ENCODE data around the gene ZBTB5. TPM values are rescaled to one million over a fixed set of nuclear protein-coding genes. Genes with fewer than 3 reads are reported as not detected.

ZBTB5 gene
- total and polyA plus RNA-seq, 9 of the 15 experiments (the other 6 are each of a cell fraction or from before 2014, with no cell fraction given), result 2.3 to 43.2 (median 15.5) TPM

DNA sequence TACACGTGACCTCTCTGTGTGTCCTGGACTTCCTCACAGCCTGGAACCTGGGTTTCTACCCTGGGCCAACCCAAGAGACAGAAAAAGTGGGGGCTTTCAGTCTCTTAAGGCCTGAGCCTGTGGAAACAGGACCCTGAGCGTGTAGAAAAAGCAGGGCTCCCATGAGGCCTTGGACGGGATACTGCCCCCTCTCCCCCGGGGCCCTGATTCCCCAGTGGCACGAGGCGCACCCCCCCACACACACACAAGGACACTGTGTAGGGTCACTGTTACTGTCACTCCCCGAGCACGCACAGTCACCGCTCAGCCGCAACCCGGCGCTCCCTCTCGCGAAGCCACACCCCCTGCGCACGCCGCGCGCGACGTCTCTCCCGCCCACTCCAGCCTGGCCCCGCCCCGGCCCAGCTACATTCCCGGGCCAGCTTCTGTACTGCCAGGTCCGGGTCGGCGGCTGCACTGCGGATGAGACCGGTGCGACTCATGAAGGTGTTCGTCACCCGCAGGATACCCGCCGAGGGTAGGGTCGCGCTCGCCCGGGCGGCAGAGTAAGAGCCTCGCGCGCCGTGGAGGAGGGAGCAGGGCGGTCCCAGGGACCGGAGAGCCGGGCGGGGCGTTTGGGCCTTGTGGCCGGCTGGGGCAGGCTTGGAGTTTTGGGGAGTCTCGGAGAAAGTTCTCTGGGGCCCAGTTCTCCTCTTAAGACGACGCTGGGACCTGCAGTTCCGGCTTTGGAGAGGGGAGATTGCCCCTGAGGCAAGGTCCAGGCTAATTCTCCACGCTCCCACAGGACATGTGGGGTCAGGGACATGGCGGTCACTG is 42.8 kb downstream of the ZBTB5 start, which contains the start of gene GRHPR (continued):
- TF ChIP-seq, protein P1, sequence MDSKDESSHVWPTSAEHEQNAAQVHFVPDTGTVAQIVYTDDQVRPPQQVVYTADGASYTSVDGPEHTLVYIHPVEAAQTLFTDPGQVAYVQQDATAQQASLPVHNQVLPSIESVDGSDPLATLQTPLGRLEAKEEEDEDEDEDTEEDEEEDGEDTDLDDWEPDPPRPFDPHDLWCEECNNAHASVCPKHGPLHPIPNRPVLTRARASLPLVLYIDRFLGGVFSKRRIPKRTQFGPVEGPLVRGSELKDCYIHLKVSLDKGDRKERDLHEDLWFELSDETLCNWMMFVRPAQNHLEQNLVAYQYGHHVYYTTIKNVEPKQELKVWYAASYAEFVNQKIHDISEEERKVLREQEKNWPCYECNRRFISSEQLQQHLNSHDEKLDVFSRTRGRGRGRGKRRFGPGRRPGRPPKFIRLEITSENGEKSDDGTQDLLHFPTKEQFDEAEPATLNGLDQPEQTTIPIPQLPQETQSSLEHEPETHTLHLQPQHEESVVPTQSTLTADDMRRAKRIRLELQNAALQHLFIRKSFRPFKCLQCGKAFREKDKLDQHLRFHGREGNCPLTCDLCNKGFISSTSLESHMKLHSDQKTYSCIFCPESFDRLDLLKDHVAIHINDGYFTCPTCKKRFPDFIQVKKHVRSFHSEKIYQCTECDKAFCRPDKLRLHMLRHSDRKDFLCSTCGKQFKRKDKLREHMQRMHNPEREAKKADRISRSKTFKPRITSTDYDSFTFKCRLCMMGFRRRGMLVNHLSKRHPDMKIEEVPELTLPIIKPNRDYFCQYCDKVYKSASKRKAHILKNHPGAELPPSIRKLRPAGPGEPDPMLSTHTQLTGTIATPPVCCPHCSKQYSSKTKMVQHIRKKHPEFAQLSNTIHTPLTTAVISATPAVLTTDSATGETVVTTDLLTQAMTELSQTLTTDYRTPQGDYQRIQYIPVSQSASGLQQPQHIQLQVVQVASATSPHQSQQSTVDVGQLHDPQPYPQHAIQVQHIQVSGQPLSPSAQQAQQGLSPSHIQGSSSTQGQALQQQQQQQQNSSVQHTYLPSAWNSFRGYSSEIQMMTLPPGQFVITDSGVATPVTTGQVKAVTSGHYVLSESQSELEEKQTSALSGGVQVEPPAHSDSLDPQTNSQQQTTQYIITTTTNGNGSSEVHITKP (IDR thresholded peaks at IDR 0.05; ENCODE audit: partially characterized antibody), result peak; percentile 97
- no peak for TF ChIP-seq CEBPG (CRISPR knock-in tag; IDR thresholded peaks at IDR 0.05)
- no peak for TF ChIP-seq CEBPG (tag; conservative IDR thresholded peaks at IDR 0.05 in 1 of 2, IDR thresholded peaks at IDR 0.05 in 1 of 2)
- 0 out of 2 replicates have a peak, but pooled peaks have one; percentile 42 for TF ChIP-seq KLF6 (CRISPR knock-in tag; IDR thresholded peaks at IDR 0.05; ENCODE audit: borderline replicate concordance)
- peak; percentile 98 for TF ChIP-seq RBFOX2 (IDR thresholded peaks at IDR 0.05; ENCODE audit: low read depth, low read length)
- TF ChIP-seq, protein P2, sequence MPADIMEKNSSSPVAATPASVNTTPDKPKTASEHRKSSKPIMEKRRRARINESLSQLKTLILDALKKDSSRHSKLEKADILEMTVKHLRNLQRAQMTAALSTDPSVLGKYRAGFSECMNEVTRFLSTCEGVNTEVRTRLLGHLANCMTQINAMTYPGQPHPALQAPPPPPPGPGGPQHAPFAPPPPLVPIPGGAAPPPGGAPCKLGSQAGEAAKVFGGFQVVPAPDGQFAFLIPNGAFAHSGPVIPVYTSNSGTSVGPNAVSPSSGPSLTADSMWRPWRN (IDR thresholded peaks at IDR 0.05; ENCODE audit: low read depth), result peak; percentile 95
- peak; percentile 87 for TF ChIP-seq MYC (IDR thresholded peaks at IDR 0.05; ENCODE audit: low read depth, low read length)
- TF ChIP-seq MYC (CRISPR knock-in tag; IDR thresholded peaks at IDR 0.05; ENCODE audit: borderline replicate concordance, low read depth), result peak; percentile 68; the same call in 1 of the 2 replicates

Measured in K562 (cell line).